Esophagus muscularis mucosa (tissue), 3 donors: ENCODE results near the gene FSHR.

Source experiments
- CTCF ChIP-seq, 3 experiments: fragments of 200-600 bp in 2 of 3; fragments of 450-650 bp in 1 of 3; sonication (generic) in 2 of 3; IDR thresholded peaks; one replicate each; pipeline ENCODE4 v1.5.1; 2017 to 2019; ENCODE audit warnings: antibody characterized with exemption in 3 of 3, mild to moderate bottlenecking in 2 of 3, moderate library complexity in 1 of 3
- POLR2A ChIP-seq: fragments of 450-650 bp; IDR thresholded peaks from one replicate; pipeline ENCODE4 v1.6.1; 2017; ENCODE audit warnings: antibody characterized with exemption, moderate library complexity, mild to moderate bottlenecking, low read depth
- POLR2AphosphoS5 ChIP-seq, 2 donors: sonication (generic); formaldehyde crosslinking; IDR thresholded peaks; one replicate each; pipeline ENCODE4 v1.6.1; 2017; ENCODE audit warnings: antibody characterized with exemption in 2 of 2

GRCh38 chr2:49178656-49179055 is 24.3 kb upstream of the FSHR start:
- TF ChIP-seq CTCF (IDR thresholded peaks at IDR 0.05): no peak
- TF ChIP-seq POLR2A: no peak
- no peak for TF ChIP-seq POLR2AphosphoS5 (IDR thresholded peaks at IDR 0.05)
